A549 (cell line): ENCODE results near the gene HIPK3.

Experiments used
- CHD2 ChIP-seq: fragments of 150-350 bp; IDR thresholded peaks from 2 replicates; pipeline ENCODE4 v1.6.1; 2014; ENCODE audit warnings: low read length; ENCODE audit not compliant: partially characterized antibody
- FOSL2 ChIP-seq, 2 experiments: fragments of 450-650 bp in 1 of 2; fragments of >200 bp in 1 of 2; sonication (Bioruptor Twin) in 1 of 2; formaldehyde crosslinking; IDR thresholded peaks; 2 replicates each; pipeline versions ENCODE4 v1.5.0 to v1.6.1; 2016 to 2020; ENCODE audit warnings: mild to moderate bottlenecking in 1 of 2, moderate library complexity in 1 of 2
- KDM5A ChIP-seq: fragments of 200-600 bp; sonication (generic); IDR thresholded peaks from 2 replicates; pipeline ENCODE4 v1.6.1; 2016; ENCODE audit warnings: antibody characterized with exemption, mild to moderate bottlenecking
- POLR2A ChIP-seq: IDR thresholded peaks from 2 replicates; pipeline ENCODE4 v1.6.1; 2012; ENCODE audit warnings: mild to moderate bottlenecking, low read length
- TF ChIP-seq, protein P1 (sequence below): fragments of >200 bp; sonication (Bioruptor Twin); formaldehyde crosslinking; IDR thresholded peaks from 3 replicates; pipeline ENCODE4 v1.5.1; 2016
- TF ChIP-seq, protein P2 (sequence below): fragments of 250-450 bp; sonication (Bioruptor Pico); IDR thresholded peaks from 2 replicates; pipeline ENCODE4 v1.5.0; 2021; ENCODE audit warnings: mild to moderate bottlenecking, moderate library complexity, borderline replicate concordance

DNA sequence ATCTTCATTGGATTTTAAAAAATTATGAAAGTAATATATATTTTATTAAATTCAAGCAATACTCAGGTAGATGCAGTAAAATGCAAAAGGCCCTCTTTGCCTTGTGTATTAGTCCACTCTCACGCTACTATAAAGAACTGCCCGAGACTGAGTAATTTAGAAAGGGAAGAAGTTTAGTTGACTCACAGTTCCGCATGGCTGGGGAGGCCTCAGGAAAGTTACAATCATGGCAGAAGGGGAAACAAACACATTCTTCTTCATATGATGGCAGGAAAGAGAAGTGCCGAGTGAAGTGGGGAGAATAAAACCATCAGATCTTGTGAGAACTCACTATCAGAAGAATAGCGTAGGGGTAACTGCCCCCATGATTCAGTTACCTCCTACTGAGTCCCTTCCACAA, 130.8 kb downstream of the HIPK3 start:
- TF ChIP-seq CHD2 (no peak), POLR2A (no peak), FOSL2 (IDR thresholded peaks at IDR 0.05) (no peak), FOSL2 (CRISPR knock-in tag; IDR thresholded peaks at IDR 0.05) (no peak), KDM5A (no peak)
- TF ChIP-seq, protein P1, sequence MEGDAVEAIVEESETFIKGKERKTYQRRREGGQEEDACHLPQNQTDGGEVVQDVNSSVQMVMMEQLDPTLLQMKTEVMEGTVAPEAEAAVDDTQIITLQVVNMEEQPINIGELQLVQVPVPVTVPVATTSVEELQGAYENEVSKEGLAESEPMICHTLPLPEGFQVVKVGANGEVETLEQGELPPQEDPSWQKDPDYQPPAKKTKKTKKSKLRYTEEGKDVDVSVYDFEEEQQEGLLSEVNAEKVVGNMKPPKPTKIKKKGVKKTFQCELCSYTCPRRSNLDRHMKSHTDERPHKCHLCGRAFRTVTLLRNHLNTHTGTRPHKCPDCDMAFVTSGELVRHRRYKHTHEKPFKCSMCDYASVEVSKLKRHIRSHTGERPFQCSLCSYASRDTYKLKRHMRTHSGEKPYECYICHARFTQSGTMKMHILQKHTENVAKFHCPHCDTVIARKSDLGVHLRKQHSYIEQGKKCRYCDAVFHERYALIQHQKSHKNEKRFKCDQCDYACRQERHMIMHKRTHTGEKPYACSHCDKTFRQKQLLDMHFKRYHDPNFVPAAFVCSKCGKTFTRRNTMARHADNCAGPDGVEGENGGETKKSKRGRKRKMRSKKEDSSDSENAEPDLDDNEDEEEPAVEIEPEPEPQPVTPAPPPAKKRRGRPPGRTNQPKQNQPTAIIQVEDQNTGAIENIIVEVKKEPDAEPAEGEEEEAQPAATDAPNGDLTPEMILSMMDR: no peak
- TF ChIP-seq, protein P2, sequence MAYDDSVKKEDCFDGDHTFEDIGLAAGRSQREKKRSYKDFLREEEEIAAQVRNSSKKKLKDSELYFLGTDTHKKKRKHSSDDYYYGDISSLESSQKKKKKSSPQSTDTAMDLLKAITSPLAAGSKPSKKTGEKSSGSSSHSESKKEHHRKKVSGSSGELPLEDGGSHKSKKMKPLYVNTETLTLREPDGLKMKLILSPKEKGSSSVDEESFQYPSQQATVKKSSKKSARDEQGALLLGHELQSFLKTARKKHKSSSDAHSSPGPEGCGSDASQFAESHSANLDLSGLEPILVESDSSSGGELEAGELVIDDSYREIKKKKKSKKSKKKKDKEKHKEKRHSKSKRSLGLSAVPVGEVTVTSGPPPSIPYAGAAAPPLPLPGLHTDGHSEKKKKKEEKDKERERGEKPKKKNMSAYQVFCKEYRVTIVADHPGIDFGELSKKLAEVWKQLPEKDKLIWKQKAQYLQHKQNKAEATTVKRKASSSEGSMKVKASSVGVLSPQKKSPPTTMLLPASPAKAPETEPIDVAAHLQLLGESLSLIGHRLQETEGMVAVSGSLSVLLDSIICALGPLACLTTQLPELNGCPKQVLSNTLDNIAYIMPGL: no peak
